ENCODE results near the gene LRRC42. TPM values are rescaled to one million over a fixed set of nuclear protein-coding genes. Genes with fewer than 3 reads are reported as not detected.
A peak's percentile ranks its signal among the peaks of the same experiment; 100 is the strongest.

LRRC42 gene
- total RNA-seq, 1 experiment from 2014 or later = 51.3 TPM

DNA sequence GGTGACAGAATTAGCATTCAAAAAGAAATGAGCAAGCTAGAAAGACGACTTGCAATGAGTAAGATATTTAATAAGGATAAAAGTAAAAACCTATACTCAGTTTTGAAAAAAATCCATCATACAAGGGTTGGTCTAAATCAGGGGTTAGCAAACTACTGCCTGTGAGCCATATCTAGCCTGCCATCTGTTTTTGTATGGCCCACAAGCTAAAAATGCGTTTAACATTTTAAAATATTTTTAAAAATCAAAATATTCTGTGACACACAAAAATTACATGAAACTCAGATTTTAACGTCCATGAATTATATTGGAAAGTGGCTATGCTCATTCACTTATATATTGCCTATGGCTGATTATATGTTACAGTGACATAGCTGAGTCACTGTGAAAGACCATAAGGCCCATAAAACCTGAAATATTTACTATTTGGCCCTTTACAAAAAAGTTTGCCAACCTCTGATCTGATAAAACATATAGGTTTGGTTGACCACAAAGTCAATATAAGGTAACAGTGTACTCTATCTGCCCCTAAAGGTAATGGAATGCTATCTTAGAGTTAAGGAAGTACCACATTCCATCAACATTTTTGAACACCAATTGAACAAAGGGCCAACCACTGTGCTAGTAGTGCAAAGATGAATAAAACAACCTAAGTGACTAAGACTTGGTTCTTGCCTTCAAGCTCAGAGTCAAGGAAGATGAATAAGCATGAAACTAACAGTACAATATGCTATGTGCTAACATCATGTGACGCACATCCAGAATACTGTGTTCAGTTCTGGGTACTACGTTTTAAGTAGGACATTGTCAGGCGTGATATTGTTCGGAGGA, 3.8 kb upstream of the LRRC42 start:
- DNase-seq (ENCODE audit: low read depth) = no peak

DNA sequence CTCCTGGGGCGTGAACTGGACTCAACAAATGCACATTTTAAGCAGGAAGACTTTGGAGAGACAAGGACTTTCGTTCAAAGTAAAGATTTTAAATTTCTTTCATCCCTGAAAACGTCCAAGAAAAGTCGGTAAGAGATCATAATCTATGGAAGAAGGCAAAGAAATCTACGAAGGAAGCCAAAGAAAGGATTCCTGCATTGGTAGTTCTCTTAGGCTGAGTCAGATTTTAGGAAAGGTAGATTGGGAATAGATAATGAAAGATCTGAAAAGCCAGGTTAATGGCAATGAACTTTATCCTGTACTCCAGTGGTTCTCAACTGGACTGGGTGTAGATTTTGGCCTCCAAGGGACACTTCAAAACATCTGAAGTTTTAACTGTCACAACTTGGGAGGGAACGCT, 3.1 kb upstream of the LRRC42 start:
- no peak for DNase-seq (ENCODE audit: low read depth)

DNA sequence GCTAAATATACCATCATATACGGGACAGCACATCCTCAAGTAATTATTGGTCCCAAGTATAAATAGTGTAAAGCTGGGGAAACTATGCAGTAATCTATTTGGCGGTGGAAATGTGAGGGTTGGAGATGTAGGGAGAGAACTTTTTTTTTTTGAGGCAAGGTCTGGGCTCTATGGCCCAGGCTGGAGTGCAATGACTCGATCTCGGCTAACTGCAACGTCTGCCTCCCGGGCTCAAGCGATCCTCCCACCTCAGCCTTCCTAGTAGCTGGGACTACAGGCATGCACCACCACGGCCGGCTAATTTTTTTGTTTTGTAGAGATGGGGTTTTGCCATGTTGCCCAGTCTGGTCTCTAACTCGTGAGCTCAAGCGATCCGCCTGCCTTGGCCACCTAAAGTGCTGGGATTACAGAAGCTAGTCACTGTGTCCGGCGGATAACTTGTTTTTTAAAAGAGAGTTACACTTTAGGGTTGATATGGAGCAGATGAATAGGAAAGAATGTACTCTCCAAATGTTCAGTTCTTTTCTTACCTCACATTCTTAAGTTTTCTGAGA, 2.6 kb upstream of the LRRC42 start:
- no peak for DNase-seq (ENCODE audit: low read depth)

DNA sequence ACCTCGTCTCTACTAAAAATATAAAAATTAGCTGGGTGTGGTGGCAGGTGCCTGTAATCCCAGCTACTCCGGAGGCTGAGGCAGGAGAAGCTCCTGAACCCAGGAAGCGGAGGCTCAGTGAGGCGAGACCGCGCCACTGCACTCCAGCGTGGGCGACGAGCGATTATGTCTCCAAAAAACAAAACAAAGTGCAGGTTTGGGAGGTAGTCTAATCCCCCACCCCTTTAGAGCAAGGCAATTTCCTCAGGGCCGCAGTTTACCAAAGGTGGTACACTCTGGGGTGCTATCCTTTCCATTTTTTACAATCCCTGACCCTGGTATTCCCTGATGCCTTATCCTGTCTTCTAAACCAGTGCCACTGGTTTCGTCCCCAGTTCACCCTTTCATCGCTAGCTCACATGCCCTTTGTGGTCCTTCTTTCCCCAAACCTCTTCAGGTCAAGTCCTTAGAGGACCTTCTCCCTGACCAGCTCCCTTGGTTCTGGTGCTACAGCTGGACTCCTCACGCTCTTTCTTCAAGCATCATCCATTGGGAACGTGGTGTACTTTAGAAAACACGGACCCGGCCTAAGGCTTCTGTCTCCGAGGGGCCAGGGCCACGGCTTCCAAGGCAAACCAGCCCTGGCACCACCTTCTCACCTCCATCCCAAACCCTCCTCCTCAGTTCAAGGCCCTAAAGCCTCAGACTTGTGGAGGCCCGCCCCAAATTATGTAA, 1.5 kb upstream of the LRRC42 start:
- peak; percentile 15 for DNase-seq (ENCODE audit: low read depth)

DNA sequence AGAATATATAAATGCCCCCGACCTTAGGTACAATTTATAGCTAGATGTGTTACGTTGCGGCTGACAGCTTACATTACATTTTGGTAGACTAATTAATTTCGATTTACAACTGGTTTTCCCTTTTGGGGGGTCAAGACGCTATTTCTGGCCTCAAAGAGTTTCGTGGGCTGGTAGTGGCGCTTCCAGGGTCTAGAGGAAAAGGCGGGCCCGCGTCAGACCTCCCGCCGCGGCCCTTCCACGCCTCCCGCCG, 1.0 kb upstream of the LRRC42 start:
- DNase-seq (ENCODE audit: low read depth) = no peak

DNA sequence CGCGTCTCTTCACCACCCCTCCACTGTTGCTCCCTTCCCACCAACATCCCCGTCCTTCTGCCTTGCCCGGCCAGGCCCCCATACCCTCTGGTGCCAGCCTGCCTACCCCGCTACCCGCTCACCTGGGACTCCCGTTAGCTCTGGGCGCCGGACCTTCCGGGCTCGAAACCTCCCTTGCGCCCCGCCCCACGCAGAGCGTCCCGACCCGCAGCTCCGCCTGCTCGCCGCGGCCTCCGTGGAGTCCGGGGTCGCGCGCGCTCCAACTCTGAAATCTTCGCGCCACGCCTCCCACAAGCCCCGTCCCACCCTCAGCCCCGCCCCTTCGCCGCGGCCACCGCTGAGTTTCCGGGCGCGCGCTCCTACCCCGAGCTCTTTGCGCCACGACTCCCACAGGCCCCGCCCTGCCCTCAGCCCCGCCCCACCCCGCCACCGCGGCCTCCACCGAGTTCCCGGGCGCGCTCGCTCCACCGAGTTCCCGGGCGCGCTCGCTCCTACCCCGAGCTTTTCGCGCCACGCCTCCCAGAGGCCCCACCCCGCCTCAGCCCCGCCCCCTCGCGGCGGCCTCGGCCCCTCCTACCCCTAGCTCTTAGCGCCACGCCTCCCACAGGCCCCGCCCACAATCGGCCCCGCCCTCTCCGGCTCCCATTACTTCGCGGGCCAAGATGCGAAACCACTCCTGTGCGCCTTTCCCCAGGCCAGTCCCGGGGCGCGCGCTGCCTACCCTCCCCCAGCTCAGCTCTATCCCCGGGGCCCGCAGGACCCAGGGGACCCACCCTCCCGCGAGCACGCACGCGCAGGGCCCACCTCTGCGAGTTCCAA, 508 bp upstream of the LRRC42 start, which contains the start of gene IFT25:
Gene IFT25, minus strand, starts transcription at position 267 of the 819 bp plus-strand sequence. CDS start 5,617 bp downstream, outside the sequence.
- DNase-seq (ENCODE audit: low read depth) = peak; percentile 93

DNA sequence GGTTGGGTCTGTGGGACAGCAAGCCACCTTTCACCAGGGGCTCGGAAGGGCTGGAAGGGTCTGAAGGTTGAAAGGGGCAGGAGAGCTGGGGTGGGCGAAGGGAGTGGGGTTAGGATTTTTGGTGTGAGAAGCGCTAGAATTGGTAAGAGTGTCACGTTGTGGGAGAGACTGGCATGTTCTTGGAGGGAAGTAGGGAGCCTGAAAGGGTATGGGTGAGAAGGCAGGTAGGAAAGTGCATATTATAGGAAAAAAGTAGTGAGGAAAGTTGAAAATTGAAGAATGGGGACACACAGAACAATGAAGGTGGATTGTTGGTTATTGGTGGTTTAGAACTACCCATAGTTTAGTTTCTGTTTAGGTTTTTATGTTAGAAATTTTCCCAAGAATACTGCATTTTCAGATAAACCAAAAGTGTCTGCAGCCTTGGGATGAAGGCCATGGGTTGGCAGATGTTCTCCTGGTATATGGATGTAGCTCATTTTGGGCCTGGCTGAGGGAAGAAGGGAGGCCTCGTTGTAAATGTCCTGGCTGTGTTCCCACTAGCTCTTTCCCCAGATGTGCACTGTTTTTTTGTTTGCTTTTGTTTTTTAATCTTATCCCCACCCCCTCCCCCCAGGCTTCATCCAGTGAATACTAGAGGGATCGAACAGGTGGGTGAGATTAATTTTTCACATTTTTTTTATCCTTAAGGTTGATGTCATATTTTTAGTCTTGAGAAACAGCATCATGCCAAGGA, 1.2 kb downstream of the LRRC42 start:
- no peak for DNase-seq (ENCODE audit: low read depth)

DNA sequence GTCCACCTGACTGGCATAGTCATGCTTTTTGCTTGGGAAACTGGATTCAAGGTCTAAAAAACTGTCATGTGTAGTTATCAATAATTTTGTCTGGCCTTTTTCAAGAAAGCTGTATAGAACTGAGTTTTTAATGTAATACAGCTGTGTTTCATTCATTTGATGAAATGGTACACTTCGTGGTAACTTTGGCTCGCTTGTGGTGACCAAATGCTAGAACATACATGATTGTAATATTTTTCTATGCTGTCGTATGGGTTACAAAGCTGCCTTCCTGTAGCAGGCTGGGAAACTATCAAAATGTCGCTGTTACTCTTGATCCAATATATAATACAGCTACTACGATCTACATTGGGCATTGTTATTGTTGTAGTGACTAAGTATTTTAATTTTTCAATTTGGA, 2.1 kb downstream of the LRRC42 start:
- no peak for DNase-seq (ENCODE audit: low read depth)

DNA sequence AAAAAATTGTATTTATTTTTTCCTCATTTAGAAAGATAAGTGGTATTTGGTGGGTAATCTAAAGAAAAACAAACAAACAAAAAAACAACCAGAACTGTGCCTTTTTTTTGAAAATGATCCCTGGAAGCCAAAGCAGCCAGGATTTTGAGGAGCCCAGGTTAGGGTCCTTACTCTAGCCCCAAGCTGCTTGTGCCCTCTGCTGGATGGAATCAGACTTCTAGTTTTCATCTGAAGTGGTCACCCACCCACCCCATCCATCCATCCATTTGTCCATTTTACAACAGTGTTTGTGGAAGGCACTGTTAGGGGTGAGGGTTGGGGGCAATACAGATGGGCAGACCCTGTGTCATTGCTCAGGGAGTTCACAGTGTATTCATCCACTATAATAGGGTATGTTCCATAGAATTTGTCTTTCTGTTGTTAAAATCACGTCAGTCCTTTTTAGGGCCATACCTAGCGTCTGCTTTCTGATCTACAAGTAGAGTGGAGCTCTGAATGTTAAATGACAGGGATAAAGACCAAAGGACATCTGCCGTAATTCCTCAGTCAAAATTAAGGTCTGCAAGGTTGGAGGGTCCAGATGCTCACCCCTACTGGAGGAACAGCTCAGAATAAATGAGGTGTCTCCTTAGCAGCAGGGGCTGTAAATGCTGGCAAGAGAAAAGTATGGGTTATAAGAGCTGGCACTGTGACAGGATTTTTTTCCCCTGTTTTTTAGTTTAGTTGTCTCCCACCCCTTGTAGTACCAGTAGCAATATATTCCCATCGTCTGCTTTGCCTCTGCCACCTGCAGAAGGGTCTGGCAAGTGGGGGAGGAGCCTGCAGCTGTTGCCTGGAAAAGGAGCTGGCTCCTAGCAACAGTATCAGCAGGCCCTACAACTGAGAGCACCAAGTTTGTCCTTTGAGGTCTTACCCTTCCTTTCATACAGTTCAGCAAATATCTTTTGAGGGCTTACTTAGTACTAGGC, 3.2 kb downstream of the LRRC42 start:
- DNase-seq (ENCODE audit: low read depth) = peak; percentile 42

DNA sequence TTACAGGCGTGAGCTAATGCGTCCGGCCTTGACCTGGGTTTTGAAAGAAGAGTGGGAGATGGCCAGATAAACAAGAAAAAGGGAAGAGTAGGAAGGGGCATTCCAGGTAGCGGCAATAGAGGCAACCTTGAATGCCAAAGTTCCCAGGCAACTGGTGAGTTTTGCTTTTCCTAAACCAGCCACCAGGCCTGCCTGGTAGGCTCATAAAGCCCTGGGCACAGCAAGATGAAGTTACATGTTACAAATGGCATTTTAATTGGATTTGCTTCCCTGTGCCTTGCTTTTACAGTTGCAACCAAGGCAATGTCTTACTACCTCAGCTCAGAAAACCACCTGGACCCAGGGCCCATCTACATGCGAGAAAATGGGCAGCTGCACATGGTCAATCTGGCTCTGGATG, 5.5 kb downstream of the LRRC42 start:
- no peak for DNase-seq (ENCODE audit: low read depth)

DNA sequence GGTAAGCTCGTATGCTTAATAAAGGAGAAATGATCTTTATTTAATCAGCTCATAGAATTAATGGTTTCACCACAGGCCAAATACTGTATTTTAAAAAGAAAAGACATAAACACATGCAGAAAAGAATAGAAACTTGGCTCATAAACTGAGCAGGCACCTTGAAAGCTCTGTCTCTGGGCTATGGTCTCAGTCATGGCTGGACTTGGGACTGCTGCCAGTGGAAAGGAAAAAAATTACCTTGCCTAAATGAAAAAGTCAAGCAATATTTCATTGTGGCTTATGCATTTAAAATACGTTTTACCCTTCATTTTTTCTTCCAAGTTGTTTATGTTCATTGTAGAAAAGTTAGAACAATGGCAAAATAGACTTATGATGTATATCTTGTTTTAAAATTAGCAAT, 8.0 kb downstream of the LRRC42 start:
- no peak for DNase-seq (ENCODE audit: low read depth)

DNA sequence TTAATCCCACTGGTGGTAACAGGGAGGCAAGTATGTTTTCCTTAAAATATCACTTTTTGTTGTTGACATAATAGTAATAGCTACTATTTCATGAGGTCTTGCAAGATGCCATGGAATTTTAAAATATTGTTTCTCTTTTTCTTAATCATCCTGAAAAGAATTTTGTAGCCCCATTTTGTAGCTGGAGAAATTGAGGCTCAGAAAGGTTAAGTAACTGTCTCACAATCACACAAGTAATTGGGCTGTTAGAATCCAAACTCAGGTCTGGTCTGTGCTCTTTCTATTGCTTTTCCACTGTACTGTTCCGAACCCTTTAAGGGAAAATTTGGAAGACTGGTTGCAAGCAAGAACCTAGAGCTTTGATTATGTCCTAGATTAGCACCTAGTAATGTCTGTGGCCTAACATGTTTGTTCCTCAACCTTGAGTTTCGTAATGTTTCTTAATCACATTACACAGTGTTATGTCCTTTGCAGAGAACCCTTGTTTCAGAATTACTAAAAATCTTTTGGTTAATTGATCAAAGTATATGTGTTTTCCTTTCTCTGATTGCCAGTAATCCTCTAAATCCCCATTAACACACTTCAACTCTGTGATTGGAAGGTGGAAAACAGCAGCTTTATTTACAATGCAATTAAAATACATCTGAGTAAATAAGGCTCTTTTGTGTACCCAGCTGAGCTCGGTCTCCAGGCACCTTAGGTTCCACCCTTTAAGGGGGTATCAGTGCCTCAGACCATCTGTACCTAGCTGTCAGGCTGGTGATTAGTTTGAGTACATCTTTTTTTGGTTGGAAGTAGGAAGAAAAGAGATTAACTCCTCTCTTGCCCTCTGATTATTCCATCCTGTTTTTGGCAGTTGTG, 10.4 kb downstream of the LRRC42 start:
- no peak for DNase-seq (ENCODE audit: low read depth)

DNA sequence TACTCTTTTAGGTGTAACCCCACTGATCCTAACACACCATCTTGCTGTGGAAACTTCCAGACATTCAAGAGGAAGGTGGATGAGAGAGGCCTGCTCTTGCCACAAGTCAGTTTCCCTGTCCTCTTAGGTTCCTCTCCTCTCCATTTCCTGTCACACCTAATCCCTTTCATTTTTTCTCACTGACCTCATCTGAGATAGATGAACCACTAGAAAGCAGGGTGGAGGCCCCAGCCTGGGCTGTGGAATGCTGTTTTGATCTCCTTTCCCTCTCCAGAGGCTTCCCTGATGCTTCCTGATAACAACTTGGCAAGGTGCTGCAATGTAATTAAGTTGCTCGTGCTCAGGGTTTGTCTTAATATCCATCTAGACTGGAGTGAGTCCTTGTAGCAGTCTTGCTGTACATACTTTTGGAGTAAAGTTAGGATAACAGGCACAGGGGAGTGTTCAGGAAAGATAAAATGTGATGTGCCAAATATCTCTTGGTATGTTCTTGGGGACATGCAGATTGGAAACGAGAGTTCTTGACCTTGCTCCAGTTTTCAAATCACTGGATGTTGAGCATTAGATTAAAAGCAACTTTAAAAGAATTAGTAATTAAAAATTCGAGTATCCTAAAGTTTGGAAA, 11.2 kb downstream of the LRRC42 start:
- peak; percentile 53 for DNase-seq (ENCODE audit: low read depth)

DNA sequence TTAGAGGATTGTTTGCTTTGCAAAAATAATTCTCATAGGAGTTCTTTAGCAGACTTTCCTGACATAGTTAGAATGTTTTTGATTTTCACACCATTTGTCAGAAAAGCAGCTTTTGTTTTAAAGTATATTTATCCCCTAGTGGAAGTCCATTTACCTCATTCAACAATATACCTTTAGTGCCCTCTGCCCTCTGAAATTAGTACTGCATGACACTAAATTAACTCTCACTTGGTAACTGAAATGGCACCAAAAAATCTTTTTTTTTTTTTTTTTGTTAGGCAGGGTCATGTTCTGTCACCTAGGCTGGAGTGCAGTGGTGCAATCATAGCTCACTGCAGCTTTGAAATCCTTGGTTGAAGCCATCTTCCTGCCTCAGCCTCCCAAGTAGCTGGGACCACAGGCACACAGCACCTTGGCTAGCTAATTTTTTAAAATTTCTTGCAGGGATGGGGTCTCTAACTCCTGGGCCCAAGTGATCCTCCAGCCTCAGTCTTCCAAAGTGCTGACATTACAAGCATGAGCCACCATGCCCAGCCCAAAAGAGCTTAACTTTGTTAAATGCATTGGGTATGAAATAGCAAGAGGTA, 13.6 kb downstream of the LRRC42 start:
- DNase-seq (ENCODE audit: low read depth) = peak; percentile 27

DNA sequence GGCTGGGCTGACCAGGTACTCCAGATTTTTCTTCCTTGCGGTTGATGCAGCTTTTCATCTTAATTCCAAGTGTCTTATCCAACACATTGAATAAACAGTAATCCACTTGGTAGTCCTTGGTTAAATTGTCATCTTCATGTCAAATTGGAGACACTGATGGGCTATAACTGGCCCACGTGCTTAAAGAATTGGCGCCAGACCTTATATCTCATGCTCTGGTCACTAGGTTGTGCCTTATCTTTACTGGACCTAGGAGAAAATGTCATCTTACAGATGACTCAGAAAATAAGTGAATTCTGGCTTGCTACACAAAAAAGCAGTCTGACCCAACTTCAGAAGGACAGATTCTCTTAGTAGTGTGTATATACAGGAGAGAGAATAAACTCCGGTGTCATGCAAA, 16.2 kb downstream of the LRRC42 start:
- no peak for DNase-seq (ENCODE audit: low read depth)

DNA sequence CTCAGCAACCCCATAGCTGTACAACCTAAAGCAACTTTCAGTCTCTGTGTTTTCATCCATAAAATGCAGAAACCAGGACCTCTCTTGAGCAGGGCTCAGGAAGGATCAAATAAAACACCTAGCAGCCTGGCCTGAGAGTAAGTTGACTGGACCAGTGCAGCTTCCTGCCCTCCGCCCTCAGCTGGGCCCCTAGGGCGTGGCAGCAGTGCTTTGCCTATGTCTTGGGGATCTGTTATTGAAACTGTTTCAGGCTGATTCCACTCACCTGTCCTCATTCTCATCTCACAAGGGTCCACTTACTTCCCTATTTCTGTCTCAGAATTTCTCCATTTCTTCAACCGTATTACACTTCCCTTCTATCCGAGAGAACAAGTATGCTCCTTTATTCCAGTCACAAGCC, 17.3 kb downstream of the LRRC42 start:
- DNase-seq (ENCODE audit: low read depth) = no peak

DNA sequence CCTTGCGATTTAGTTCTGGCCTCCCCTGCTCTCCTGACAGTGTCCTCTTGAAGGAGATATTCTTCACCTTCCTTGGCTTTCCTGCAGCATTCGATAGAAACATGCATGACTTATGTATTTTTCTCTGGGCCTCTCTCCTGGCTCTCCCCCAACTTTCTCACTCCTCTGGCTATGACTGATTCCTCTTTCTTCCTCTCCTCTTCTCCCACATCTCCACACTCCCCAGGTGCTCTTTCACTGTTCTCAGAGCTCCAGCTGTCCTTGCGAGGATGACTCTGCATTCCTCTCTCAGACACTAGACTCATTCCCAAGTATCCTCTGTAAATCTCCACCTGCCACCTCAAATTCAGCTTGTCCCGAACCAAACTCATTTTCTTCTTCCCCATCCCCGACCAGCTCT, 18.0 kb downstream of the LRRC42 start:
- DNase-seq (ENCODE audit: low read depth) = no peak

DNA sequence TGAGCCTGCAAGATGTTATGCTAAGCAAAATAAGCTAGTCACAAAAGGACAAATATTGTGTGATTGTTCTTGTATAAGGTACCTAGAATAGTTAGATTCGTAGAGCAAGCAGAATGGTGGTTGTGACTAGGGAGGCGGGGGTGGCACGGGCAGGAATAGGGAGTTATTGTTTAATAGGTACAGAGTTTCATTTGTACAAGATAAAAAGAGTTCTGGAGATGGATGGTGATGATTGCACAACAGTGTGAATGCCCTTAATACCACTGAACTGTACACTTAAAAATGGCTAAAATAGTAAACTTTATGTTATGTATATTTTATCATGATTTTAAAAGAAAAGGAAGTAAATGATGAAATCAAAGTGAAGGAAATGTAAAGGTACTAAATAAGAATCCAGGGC, 20.6 kb downstream of the LRRC42 start:
- no peak for DNase-seq (ENCODE audit: low read depth)

Measured in RPMI7951 (cell line).